Central memory CD4-positive, alpha-beta T cell (primary cell): ENCODE measurements around the gene FGF10.

ENCODE experiments used
- DNase-seq: peaks from one replicate; pipeline ENCODE4 v3.0.0; 2022
- total RNA-seq, 3 experiments: gene quantifications; one replicate each; lab custom pipeline; 2026; lab: John Stamatoyannopoulos, UW

FGF10 gene
- total RNA-seq: 0 reads per million in 3 experiments

DNA sequence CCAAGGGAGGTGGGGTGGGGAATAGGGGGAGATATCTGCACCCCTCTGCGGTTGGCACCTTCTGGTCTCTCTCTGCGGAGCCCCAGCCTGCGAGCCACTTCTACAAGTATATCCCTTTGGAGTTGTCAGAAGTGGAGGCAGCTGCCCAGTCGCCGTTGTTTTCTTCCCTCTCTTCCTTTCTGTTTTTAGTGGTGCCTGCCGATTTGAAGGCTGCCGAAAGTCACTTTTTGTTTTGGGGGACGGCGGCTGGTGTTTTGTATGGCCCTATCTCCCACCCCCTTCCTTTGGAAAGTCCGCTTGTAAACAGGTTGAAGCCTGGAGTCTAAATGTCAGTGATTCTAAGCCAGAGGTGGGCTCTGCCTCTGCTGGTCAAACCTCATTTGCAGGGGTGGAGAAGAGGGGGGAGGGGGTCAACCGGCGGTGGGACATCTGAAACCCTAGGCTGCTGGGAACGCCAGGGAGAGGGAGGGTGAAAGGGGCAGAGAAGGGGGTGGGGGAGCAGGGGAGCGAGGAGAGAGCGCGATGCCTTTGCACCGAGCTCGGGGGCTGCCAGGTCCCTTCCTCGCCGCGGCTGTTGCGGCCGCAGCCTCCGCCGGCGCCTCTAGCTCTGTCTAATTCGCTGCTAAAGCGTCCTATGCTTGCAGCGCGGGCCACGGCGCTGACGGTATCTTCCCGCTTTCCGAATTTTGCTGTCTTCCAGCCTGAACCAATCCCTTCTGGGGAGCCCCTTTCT lies at the start of gene FGF10:
FGF10 (minus strand) TSS at position 331 of the 733 bp plus-strand sequence. CDS start 738 bp downstream, outside the sequence.
- DNase-seq: no peak

DNA sequence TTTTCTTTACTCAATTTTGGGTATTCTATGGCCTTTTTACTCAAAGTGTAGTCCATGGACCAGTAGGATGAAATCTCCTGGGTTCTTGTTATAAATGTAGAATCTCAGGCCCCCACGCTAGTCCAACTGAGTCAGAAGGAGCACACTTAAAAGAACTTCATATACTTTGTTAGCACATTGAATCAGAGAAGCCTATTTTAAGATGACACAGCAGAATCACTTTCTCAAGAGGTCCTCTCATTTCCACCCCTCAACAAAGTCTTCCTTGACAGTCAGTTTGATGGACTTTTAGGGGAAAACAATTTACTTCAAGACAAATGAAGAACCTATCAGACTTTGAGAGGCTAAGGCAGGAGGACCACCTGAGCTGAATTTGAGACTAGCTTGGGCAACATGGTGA lies 37.7 kb upstream of the FGF10 start:
- DNase-seq: no peak

DNA sequence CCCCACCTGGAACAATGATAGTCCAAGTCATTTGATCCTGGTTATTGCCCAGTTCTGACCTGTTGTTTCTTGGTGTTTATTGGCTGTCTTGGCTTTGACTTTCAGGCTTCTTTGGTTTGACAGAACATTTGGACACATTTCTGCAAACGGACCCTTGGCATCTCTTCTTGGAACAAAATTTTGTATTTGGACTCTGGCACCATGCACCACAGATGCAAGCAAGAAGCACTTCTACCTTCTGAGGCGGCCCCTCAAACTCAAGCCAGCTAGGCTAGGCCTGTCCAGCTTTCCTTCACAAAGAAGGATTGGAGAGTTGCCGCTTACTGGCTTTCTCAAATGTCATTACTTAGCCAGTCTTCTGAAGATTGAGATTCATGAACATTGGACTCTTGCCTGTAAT lies 23.1 kb upstream of the FGF10 start:
- DNase-seq: no peak

DNA sequence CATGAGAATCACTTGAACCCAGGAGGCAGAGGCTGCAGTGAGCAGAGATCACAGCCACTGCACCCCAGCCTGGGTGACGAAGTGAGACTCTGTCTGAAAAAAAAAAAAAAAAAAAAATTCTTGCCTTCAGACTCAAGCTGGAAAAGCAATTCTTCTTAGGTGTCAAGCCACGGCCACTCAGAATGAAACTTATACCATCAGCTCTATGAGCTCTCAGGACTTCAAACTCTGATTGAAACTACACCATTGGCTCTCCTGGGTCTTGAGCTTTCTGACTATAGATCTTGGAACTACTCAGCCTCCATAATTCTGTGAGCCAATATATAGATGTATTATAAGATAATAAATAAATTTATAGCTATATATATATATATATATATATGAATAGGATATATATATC lies 12.9 kb upstream of the FGF10 start:
- no peak for DNase-seq

DNA sequence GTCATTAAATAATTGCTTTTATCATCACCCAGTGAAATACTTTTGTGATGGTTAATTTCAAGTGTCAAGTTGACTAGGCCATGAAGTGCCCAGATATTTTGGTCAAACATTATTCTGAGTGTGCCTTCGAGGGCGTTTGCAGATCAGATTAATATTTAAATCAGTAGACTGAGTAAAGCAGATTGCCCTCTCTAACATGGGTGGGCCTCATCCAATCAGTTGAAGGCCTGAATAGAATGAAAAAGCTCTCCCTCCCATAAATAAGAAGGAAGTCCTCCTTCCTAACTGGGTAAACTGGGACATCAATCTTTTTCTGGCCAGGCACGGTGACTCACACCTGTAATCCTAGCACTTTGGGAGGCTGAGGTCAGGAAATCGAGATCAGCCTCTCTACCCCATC lies 12.4 kb upstream of the FGF10 start:
- DNase-seq: no peak

- DNase-seq: no peak
Measured at GRCh38 chr5:44398382-44398781, 9.2 kb upstream of the FGF10 start.

- DNase-seq: no peak
Measured at GRCh38 chr5:44396312-44396711, 7.1 kb upstream of the FGF10 start.

- DNase-seq: no peak
Measured at GRCh38 chr5:44390351-44390750, 1.1 kb upstream of the FGF10 start.

GRCh38 chr5:44389823-44390143 lies 563 bp upstream of the FGF10 start:
- no peak for DNase-seq

DNA sequence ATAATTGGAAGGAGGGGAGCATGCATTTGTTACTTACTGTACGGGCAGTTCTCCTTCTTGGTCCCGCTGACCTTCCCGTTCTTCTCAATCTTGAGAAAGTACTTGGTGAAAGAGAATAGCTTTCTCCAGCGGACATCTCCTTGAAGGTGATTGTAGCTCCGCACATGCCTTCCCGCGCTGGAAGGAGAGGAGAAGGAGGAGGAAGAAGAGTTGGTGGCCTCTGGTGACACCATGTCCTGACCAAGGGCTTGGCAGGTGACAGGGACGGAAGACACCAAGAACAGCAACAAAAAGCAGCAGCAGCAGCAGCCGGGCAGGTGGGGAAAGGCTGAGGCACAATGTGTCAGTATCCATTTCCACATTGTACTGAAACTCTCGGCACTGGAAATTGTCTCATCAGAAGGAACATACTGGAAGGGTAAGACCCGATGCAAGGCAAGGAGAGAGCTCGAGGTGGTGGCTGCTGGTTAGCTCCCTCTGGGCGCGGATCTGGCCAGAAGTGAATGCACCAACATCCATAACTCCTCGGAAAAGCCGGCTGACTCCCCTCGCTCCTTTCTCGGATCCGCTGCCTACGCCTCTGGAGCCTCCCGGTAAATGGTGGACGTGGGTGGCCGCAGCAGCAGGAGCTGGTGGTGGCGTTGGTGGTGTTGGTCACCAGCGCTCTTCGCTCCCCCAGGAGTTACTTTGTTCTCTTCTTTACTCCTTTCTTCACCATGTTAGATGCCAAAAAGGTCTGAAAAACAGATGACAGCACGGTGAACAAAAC lies 715 bp downstream of the FGF10 start:
- no peak for DNase-seq

GRCh38 chr5:44387921-44388320 lies 1.3 kb downstream of the FGF10 start:
- DNase-seq: no peak

DNA sequence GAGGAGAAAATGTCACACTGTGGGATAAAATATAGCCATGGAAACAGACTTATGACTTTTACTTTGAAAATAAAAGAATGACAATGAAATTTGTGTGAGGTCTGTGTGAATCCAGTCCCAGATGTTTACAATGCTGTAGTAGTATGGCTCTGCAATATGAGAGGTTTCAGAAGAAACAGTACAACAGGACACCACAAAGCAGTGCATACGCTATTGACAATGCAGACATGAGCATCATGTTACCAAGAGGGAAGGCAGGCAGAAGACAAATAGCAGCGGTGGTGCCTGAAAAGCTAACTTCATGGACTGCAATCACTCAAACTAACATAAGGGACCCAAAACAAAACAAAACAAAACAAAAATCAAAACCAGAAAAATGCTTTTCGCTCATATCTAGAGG lies 1.8 kb downstream of the FGF10 start:
- no peak for DNase-seq

GRCh38 chr5:44385291-44385900 lies 3.8 kb downstream of the FGF10 start:
- DNase-seq: no peak

DNA sequence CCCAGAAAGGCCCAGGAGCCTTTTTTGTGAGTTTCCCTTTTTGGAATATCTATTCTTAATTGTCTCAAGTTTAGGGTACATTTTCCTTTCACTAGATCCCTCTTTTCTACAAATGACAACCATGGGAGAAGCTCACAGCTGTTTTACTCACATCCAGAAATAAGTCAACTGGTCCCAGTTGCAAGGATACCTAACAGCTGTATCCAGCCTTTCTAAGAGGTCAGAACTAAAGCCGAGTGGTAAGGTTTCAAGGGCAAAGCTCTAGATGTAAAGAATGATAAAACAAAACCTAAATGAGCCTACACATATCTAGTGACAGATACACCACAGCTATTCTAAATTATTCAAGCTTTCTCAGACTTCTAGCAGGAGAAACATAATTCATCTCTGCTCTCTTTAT lies 4.4 kb downstream of the FGF10 start:
- no peak for DNase-seq

- DNase-seq: no peak
Measured at GRCh38 chr5:44382894-44383293, 6.3 kb downstream of the FGF10 start.

DNA sequence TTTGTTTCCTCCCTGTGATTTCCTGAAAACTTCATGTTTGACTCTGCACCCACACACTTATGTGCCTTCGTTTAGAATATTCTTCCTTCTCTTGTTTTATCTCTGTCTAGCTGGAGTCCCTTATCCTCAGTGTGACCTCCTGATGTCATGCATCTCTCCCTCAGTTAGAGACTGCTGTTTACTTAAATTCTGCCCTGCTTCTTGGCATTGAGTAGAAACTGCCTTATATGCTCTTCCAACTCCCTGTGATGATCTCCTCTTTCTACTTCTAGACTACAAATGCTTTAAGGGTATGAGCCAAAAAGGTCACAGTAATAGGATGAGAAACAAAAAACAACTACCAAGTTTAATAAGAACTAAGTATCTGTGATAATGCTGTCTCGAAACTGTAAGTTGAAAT lies 12.2 kb downstream of the FGF10 start:
- no peak for DNase-seq

- no peak for DNase-seq
Measured at GRCh38 chr5:44372028-44372427, 17.2 kb downstream of the FGF10 start.

GRCh38 chr5:44367203-44367602 lies 22.0 kb downstream of the FGF10 start:
- DNase-seq: no peak

DNA sequence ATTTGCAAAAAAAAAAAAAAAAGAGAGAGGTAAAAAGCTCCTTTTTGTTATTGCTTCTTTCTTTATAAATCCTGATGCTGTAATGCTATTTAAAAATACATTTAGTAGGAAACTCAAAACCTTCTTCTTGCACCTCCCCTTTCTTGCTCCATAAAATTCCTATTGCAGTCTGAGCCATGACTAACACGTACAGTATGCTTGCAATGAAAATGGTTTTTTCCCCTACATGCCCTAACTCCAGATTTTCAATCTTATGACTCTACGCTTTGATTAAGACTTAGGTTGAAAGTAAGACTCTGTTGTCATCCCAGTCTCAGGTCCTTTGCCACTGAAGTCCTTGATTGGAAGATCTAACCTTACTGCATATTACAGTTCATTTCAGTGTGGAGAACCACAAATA lies 23.9 kb downstream of the FGF10 start:
- no peak for DNase-seq

DNA sequence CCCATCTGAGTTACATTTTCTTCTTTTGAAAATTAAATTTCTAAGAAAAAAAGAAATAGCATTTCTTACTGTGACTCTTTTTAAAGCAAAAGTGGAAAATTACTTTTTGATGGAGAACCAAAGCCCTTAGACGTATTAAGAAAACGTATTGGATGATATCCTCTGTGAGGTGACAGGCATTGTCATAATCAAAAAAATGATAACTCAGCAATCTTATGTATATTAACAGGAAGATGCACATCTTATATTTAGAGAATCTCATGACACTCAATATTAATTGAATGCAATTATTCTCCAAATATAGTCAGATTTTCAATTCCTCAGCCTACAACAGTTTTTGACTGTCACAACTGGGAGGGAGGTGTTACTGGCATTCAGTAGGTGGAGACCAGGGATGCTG lies 25.1 kb downstream of the FGF10 start:
- DNase-seq: no peak

- DNase-seq: no peak
Measured at GRCh38 chr5:44361342-44362001, 27.7 kb downstream of the FGF10 start.

DNA sequence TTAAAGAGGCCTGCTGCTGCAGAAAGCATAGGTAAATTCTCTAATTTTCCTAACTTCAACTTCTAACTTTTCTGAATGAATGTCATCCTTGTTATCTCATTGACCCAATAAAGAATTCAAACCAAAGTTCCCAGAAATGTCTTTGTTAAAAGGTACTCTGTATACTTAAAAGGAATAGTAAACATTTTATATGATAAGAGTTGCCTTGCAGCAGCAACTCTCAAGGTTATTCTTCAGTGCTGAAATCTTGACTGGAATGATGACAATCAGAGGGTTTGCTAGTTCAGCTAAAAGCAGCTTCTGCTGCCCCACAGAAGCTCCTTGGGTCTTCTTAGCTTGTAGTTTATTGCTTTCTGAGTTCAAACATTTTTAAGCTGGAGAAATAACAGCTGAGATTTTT lies 28.3 kb downstream of the FGF10 start:
- DNase-seq: no peak

DNA sequence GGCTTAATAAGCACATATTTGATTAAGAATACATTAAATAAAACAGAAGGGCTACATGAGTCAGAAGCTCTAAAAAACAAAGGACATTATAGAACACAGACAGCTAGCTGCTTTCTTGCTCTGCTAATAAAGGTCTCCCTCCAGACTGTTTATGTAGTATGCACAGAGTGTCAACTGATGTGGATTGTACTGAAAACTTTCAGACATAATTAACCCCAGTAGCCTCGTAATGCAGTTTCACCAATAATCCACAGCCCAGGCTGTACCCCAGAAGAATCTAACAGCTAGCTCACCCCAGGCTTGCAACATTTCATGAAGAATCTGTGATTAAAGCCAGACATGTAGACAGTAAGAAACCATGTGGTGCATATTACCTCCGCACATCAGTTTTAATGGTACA lies 30.8 kb downstream of the FGF10 start:
- DNase-seq: no peak

DNA sequence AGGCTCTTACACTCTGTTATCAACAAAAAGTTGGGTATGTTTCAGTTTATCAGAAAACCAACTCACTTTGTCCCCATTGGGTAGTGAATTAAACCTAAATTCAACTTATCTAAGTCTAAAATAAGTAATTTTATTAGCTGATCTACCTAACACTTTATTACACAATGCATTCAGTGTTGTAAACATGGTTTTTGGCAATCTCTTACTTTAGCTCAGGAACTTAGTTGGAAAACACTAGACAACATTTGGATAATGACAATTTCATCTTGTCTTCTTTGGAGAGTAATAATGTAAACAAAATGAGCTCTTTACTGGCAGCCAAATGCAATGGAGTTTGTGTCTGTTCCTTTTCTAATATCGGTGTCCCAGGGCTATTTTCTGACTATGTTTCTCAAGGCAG lies 33.0 kb downstream of the FGF10 start:
- DNase-seq: no peak
